NCI-H146 (cell line): Measurements from ENCODE around the gene SFXN2.
"Not testable (repeated sequence)": the region's sequence is repeated elsewhere in the genome, so short reads cannot be mapped to it uniquely, and the experiment has no call there.

Source experiments
- DNase-seq: peaks from one replicate; lab custom pipeline; 2025; lab: John Stamatoyannopoulos, UW

The SFXN2 gene

DNA sequence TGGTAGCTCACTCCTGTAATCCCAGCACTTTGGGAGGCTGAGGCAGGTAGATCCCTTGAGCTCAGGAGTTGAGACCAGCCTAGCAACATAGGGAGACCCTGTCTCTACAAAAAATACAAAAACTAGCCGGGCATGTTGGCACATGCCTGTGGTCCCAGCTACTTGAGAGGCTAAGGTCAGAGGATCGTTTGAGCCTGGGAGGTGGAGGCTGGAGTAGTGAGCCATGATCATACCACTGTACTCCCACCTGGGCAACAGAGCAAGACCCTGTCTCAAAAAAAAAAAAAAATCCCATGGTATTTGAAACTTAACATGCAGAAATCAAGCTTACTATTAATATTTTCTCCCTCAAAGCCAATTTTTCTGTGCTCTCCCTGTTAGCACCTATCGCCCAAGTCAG, 5.9 kb downstream of the SFXN2 start:
- DNase-seq: no peak

DNA sequence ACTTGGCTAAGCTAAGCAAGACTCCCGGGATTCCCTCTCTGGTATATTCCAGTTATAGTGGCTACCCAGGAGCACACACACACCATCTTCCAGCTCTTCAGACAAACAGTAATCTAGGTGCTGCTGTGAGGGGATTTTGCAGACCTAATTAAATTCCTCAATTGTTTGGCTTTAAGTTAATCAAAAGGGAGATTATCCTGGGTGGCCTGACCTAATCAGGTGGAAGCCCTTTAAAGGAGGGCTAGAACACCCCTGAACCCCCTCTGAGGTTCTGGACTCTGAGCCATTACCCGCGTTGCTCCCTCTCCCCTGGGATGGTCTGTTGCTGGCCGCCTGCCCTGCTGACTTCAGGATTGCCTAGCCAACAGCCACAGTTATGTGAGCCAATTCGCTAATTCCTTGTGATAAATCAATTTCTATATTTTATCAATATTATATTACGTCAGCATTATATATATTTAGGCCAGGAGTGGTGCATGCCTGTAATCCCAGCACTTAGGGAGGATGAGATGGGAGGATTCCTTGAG, 6.4 kb downstream of the SFXN2 start:
- DNase-seq: no peak

DNA sequence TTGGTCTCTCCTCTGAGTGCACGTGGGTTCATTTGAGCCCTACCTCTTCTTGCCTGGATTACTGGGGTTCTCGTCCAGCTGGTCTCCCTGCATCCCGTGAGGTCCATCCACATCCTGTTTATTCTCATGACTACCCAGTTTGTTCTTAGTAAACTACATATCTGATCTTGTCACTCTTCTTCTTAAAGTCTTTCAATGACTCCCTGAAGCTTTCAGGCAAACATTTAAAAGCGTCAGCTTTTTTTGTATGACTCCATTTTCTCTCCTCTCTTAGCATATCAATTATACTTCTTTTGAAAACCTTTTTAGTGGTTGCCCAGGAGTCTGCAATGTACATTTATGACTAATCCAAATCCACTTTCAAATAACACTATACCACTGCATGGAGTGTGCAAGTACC, 7.5 kb downstream of the SFXN2 start:
- DNase-seq: no peak

DNA sequence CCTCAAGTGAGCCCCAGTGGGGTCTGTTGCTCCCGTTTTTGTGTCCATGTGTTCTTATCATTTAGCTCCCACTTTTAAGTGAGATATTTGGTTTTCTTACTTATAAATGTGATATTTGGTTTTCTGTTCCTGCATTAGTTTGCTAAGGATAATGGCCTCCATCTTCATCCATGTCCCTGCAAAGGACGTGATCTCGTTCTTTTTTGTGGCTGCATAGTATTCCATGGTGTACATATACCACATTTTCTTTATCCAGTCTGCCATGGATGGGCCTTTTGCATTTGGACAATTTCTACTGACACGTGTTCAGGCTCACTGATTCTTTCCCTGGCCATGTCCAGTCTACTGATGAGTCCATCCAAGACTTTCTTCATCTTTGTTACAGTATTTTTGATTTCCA, 9.6 kb downstream of the SFXN2 start:
- no peak for DNase-seq

DNA sequence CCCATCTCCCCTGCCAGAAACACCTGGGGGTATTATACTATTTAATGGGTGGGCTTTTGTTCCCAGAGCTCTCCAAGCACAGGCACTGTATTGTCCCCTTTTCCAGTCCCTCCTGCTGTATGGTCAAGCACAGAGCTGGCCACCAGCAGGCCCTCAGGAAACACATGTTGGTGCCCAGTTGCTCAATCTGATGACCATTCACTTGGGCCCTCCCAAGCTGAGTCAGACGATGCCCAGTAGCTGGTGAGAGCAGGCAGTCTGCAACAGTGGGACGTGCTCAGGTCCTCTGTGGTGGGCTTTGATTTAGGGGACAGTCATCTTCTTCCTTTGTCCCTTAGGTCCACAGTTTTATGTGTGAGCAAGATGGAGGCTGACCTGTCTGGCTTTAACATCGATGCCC, 11.8 kb downstream of the SFXN2 start:
- no peak for DNase-seq

DNA sequence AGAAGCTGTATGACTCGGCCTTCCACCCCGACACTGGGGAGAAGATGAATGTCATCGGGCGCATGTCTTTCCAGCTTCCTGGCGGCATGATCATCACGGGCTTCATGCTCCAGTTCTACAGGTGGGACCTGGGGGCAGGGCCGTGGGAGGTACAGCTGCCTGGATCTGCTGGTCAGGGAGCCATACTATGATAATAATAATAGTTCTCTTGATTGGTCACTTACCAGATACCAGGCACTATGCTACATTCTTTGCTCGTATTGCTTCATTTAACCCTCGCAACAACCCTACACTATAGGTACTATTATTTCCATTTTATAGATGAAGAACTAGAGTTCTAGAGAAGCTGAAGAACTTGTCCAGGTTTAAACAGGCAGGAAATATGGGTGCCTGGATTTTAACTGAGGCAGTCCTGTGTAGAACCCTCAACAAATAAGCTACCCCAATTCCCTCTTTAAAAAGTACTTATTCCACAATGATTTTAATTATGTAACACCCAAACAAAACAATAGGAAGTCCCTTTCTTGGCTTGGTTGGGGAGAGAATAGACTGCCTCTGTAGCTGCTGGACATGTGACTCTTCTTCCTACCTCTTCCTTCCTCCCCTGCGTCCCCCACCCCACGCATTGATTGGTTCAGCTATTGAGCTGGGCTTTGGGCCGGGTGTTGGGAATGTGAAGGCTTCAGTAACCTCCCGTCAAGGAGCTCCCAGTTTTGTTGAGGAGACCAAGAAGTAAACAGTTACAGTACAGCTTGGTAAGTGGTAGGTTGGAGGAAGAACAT, 12.8 kb downstream of the SFXN2 start:
- DNase-seq: no peak

DNA sequence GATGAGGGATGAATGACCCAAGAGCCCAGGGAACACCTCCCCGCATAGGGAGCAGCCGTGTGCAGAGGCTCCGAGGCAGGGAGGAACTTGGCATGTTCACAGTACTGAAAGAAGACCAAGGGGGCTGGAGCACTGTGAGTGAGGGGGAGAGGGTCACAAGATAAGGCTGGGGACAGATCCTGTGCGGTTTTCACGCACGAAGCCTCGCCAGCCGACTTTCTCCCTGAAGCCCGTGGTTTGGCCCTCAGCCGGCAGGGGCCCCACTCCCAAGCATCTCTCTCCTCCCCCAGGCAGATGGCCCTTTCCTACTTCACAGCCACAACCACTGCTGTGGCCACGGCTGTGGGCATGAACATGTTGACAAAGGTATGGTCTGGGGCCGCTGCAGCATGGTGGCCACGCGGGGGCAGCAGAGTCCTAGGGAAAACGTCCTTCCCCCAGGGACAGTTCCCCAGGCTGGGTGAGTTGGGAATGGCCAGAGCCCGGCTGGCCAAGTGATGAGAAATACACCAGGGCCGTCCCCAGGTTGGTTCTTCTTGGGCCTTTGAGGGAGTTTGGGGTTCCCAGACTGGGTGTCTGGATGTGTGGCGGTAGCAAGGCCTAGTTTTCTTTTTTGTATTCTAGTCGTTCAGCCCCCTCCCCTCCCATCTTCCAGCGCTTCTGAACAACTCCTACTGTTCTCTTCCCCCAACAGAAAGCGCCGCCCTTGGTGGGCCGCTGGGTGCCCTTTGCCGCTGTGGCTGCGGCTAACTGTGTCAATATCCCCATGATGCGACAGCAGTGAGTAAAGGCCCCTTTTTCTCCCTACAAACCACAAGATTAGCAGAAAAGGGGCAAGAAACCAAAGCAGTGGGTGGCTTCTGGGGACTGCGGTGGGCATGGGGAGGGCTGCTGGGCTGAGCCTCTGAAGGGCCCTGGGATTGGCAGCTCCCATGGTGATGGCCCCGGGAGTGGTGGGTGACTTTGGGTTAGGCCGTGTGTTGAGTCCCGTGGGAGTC, 14.9 kb downstream of the SFXN2 start:
- DNase-seq: peak; percentile 62

DNA sequence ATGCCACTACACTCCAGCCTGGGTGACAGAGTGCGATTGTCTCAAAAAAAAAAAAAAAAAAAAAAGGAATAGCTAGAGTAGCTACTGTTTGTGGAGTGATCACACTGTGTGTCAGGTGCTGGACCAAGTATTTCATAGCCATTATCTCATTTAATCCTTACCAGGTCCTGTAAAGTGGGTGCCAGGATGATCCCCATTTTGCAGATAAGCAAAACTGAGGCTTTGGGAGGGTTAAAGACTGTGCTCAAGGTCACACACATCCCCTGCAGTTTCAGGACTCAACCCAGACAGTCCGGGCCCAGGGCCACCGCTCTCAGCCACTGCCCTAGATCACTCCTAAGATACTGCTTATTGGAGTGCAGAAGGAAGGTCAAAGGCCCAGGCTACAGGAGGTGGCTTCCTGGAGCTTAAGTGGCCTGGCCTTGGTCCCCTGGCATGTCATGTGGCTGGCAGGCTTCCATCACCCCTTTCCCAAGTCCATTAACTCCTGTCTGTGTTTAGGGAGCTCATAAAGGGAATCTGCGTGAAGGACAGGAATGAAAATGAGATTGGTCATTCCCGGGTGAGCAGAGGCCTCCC, 16.9 kb downstream of the SFXN2 start:
- DNase-seq: no peak

DNA sequence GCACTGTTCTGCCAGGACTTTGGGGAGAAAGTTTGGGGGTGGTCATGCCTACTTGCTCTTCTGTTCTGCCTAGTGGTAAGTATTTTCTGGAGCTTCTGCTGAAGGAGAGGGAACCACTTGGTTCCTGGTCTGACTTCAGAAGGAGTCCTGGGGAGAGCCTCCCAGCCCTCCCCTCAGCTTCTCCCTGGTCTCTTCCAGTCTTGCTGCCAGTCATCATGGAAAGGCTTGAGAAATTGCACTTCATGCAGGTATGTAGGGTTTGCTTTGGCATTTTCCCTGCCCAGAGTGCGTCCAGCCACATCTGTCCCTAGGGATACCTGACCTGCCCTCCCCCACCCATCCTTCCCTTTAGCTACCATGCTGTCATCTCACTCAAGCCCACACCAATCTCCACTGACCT, 18.2 kb downstream of the SFXN2 start:
- no peak for DNase-seq

DNA sequence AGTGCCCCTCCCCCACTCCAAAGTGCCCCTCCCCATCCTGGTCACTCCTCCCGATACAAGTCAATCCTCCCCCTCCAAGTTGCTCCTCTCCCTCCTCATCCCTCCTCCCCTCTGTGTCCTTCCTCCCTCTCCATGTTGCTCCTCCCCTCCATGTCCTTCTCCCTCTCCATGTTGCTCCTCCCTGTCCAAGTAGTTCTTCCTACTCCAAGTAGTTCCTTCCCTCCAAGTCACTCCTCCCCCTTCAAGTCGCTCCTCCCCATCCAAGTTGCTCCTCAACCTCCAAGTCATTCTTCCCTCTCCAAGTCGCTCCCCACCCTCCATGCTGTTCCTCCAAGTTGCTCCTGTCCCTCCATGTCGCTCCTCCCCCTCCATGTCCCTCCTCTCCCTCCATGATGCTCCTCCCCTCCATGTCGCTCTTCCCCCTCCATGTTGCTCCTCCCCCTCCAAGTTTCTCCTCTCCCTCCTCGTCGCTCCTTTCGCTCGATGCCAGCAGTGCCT, 20.7 kb downstream of the SFXN2 start:
- no peak for DNase-seq

DNA sequence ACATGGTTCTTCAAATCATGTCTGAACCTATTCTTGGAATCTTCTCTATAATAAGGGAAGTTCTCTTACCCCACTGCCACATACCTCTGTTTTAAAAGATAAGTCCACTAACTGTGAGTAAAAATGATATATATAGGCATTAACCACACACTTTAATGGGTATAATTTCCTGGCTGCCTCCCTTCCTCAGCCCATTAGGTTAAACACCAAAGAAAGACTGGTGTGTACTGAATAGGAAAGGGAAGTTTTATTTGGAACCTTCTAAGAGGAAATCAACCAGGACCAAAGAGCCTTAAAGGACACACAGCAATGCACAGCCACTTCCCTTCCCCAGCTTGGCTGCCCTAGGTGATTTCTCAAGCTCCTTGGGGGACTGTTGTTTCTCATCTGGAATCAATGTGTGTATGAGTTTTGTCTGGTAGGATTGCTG, 24.3 kb downstream of the SFXN2 start:
- DNase-seq: no peak

DNA sequence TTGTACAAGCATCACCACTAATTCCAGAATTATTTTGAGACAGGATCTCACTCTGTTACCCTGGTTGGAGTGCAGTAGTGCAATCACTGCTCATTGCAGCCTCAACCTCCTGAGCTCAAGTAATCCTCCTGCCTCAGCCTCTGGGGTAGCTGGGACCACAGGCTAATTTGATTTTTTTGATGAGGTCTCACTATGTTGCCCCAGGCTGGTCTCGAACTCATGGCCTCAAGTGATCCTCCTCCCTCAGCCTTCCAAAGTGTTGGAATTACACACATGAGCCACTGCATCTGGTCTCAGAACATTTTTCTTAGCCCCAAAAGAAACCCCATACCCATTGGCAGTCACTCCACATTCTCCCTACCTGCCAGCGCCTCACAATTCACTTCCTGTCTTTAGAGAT, 25.8 kb downstream of the SFXN2 start:
- no peak for DNase-seq

DNA sequence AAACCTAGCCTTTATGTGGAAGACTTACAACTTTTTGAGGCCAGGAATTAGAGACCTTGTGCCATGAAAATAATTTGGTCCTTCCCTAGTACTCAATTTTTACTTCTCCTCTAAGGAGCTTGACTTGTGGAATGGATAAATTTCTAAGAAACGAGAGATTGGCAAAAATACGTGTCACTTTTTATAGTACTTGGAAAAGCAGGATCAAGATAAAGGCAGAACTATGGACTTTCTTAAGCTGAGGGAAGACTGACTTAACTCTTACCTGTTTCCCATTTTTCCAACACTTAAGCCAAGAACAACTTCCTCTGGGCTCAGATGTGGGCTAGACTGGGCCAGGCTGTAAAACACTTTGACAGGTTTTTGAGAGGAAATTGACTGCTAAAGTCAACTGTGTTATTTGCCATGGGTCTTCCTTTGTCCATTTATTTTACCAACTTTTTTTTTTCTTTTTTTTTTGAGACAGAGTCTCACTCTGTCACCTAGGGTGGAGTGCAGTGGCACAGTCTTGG, 27.3 kb downstream of the SFXN2 start:
- no peak for DNase-seq

DNA sequence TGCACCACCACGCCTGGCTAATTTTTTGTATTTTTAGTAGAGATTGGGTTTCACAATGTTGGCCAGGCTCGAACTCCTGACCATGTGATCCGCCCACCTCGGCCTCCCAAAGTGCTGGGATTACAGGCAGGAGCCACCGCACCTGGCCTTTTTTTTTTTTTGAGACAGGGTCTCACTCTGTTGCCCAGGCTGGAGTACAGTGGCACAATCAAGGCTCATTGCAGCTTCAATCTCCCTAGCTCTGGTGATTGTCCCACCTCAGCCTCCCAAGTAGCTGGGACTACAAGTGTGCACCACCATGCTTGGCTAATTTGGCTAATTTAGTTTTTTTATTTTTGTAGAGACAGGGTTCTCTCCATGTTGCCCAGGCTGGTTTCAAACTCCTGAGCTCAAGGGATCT, 27.9 kb downstream of the SFXN2 start:
- DNase-seq: not testable (repeated sequence)

DNA sequence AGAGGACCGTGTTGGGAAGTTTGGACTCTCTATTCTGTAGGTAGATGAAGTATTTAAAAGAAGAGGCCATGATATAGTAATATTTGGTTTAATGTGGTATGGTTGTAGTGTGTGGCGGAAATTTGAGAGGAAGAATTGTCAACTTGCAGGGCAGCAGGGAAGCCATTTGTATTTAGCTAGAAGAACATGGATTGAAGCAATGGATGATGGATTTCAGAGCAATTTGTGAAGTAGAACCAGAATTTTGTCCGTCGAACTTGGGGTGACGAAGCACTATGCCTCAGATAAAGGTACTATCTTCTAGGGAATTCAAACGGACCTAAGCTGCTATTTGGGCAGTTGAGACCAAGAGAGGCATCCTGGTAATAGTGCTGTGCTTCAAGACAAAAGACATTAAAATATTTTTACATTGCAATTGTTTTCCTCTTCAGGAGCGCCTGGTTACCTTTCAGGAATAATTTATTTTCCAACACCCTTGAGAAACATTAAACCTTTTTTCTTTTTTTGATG, 28.7 kb downstream of the SFXN2 start:
- DNase-seq: no peak

DNA sequence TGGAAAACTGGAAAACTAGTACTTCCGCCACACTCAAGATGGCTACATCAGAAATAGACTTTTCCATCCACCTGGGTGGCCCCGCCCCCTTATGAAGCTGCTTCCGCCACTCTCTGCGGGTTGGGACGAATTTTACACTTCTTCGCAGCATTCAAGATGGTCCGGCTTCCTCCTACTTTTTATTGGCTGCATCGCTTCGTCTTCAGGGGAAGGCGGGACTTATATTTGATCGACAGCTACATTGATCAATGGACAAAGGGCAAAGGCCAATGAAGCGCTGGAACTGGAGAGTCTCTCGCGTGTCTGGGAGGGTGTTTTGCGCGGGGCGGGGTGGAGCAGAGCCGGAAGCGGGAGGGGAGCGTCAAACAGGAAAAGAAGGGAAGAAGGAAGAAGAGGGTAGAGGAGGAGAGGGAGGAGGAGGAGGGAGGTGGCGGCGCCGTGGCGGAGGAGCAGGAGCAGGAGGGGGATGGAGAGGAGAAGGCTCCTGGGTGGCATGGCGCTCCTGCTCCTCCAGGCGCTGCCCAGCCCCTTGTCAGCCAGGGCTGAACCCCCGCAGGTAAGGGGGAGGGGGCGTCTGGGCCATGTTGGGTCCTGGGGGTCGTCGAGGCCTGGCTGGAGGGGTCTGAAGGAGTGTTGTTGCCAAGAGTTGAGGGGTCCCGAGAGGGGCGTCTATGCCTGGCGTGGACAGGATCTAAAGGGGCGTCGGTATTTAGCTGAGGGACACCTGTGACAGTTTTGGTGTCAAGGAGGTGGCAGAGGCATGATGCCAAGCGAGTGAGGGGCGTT, 29.3 kb downstream of the SFXN2 start, which contains the start of gene WBP1L:
Gene WBP1L (plus strand): TSS at position 361 of the 786 bp plus-strand sequence. CDS start 106 bp downstream, at position 467.
- DNase-seq: peak; percentile 99

DNA sequence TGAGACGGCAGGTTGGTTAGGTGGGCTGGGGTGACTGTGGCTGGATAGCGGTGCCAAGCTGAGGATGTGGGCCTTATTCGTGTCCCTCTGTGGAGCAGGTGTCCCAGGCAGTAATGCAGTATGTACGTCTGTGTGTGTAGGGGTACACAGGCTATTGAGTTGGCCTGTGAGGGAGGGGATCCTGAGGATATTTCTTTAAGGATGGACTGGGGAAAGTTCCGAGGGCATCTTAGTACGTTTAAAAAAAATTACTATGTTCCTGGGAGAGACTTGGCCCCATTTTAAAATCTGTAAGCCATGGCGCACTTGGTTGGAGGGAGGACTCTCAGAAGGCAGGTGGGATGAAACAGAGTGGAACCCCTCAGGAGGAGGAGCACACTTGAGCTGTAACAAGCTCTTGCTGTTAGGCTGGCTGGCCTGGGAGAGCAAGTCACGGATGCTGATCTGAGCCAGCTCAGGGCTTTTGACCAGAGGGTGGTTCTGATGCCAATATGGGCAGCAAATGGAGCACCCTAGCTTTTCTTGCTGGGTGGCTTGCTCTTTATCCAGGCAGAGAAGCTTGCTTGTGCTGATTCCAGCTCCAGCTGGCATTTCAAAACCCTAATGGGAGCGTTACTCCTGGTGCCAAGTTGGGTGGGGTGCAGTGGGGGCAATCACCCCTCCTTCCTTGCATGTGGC, 30.1 kb downstream of the SFXN2 start:
- DNase-seq: no peak

DNA sequence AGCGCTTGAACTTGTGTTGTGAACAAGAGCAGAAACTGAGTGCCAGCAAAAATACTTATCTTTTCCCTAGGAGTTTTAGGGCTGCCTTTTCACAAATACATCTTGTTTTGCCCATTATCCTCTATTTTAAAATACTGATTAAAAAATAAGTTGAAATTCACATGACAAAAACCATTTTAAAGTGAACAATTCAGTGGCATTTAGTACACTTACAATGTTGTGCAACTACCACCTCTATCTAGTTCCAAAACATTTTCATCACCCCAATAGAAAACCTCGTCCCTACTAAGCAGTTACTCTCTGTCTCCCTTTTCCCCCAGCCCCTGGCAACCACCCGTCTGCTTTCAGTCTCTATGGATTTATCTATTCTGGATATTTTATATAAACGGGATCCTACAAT, 30.7 kb downstream of the SFXN2 start:
- no peak for DNase-seq

DNA sequence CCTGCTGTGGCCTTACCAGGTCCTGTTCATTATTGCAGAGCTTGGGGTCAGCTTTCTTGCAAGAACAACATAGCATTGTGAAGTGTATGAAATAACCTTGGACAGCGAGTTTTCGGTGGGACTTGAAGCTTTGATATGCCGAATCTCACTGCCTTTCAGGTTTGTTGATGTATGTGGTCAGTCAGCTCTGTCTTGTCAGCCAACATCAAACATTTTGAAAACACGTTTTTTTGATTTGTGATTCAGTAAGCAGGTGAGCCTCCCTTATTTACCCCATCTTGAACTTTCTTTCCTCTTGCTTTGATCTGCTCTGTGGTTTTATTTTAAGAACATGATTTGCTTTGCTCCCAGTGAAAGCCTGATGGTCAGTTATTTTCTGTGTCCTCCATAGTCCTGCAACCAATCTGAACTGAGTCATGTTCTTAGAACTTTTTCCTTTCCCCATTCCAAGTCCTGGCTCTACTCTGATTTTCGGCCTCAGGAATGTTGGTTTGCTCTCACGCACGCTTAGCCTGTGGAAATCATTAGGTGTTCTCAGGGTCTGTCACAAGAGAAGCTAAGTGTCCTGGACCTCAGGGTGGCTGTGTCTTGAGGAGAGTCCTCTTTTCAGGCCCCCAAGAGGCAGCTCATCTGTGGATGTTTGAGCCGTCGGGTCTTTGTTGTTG, 38.0 kb downstream of the SFXN2 start:
- no peak for DNase-seq
